Suprapubic skin (tissue), 4 donors: ENCODE measurements around the gene SPOPL. TPM values are rescaled to one million over a fixed set of nuclear protein-coding genes. Genes with fewer than 3 reads are reported as not detected.

Experiments used
- DNase-seq, 2 donors: peaks; one replicate each; pipeline ENCODE4 v3.0.0-alpha.2; 2019; ENCODE audit warnings: low spot score in 2 of 2
- H3K27ac ChIP-seq: fragments of 200-600 bp; sonication (generic); one replicate; pipeline ENCODE4 v1.5.1; 2019
- H3K27me3 ChIP-seq: fragments of 200-600 bp; sonication (generic); one replicate; pipeline ENCODE4 v1.5.1; 2019
- H3K36me3 ChIP-seq: fragments of 200-600 bp; sonication (generic); one replicate; pipeline ENCODE4 v1.5.1; 2019
- H3K4me1 ChIP-seq: fragments of 200-600 bp; sonication (generic); one replicate; pipeline ENCODE4 v1.5.1; 2019
- H3K4me3 ChIP-seq: fragments of 200-600 bp; sonication (generic); one replicate; pipeline ENCODE4 v1.5.1; 2019; ENCODE audit warnings: mild to moderate bottlenecking
- H3K9me3 ChIP-seq: fragments of 200-600 bp; sonication (generic); one replicate; pipeline ENCODE4 v1.5.1; 2019
- CTCF ChIP-seq, 2 donors: fragments of 200-600 bp in 1 of 2; fragments of 450-650 bp in 1 of 2; sonication (generic) in 1 of 2; IDR thresholded peaks; one replicate each; pipeline ENCODE4 v1.5.1; 2016 to 2019; ENCODE audit warnings: antibody characterized with exemption in 2 of 2, mild to moderate bottlenecking in 1 of 2, moderate library complexity in 1 of 2
- EP300 ChIP-seq: sonication (generic); formaldehyde crosslinking; IDR thresholded peaks from one replicate; pipeline ENCODE4 v1.6.1; 2017; ENCODE audit warnings: antibody characterized with exemption
- POLR2A ChIP-seq, 2 donors: fragments of 450-650 bp; IDR thresholded peaks; one replicate each; pipeline ENCODE4 v1.6.1; 2017; ENCODE audit warnings: antibody characterized with exemption in 2 of 2, mild to moderate bottlenecking in 2 of 2, moderate library complexity in 2 of 2
- POLR2AphosphoS5 ChIP-seq, 3 donors: sonication (generic); formaldehyde crosslinking; IDR thresholded peaks; one replicate each; pipeline ENCODE4 v1.6.1; 2017; ENCODE audit warnings: antibody characterized with exemption in 3 of 3
- WGBS: methylation state at CpG from one replicate; pipeline ENCODE4 v1.1.5; 2018; 5-methylcytosine and 5-hydroxymethylcytosine counted together
- total RNA-seq, 4 donors: library from RNA; depleted of rRNA; stranded (reverse); fragments of >200 nt; gene quantifications; one replicate each; pipeline ENCODE4 v1.1.0, GENCODE V29; 2016

Gene SPOPL
- total RNA-seq, 4 donors from 2014 or later: 24.8 to 42.4 (median 31.2) TPM

GRCh38 chr2:138564586-138565229 is 63.1 kb downstream of the SPOPL start:
- Histone ChIP-seq H3K9me3 (no peaks in the 10 kb centered on the region), H3K27ac (no peak overlapping the region), H3K36me3 (peaks cover 63% of the 10 kb centered on the region), H3K27me3 (no peaks in the 10 kb centered on the region), H3K4me3 (no peak overlapping the region), H3K4me1 (no peaks in the 10 kb centered on the region)
- WGBS: 73% methylated on average over 5 of the region's 5 CpGs
- no peak for TF ChIP-seq POLR2AphosphoS5 (IDR thresholded peaks at IDR 0.05)
- no peak for TF ChIP-seq POLR2A (IDR thresholded peaks at IDR 0.05)
- TF ChIP-seq CTCF (IDR thresholded peaks at IDR 0.05): no peak
- TF ChIP-seq EP300: no peak
- DNase-seq: no peak

- H3K27ac ChIP-seq: no peak overlapping the region
- TF ChIP-seq CTCF (IDR thresholded peaks at IDR 0.05): no peak
- no peak for TF ChIP-seq EP300
- no peak for TF ChIP-seq POLR2AphosphoS5 (IDR thresholded peaks at IDR 0.05)
- TF ChIP-seq POLR2A (IDR thresholded peaks at IDR 0.05): no peak
- H3K4me3 ChIP-seq: no peak overlapping the region
- H3K27me3 ChIP-seq: no peaks in the 10 kb centered on the region
- H3K36me3 ChIP-seq: peaks cover 62% of the 10 kb centered on the region
- no peak for DNase-seq
- no peaks in the 10 kb centered on the region for H3K4me1 ChIP-seq
- H3K9me3 ChIP-seq: no peaks in the 10 kb centered on the region
Measured at GRCh38 chr2:138565230-138565598, 63.6 kb downstream of the SPOPL start.

GRCh38 chr2:138572318-138572717 is 70.7 kb downstream of the SPOPL start:
- Histone ChIP-seq H3K36me3 (peaks cover 47% of the 10 kb centered on the region), H3K27ac (no peak overlapping the region), H3K27me3 (no peaks in the 10 kb centered on the region), H3K9me3 (no peaks in the 10 kb centered on the region), H3K4me3 (no peak overlapping the region), H3K4me1 (no peaks in the 10 kb centered on the region)
- TF ChIP-seq CTCF (IDR thresholded peaks at IDR 0.05) (no peak), POLR2AphosphoS5 (IDR thresholded peaks at IDR 0.05) (no peak), POLR2A (IDR thresholded peaks at IDR 0.05) (no peak), EP300 (no peak)
- DNase-seq: no peak
- WGBS: 88% methylated on average over 2 of the region's 2 CpGs

- Histone ChIP-seq H3K27ac (no peak overlapping the region), H3K27me3 (no peaks in the 10 kb centered on the region), H3K4me3 (no peak overlapping the region), H3K36me3 (peaks cover 47% of the 10 kb centered on the region), H3K9me3 (peaks cover 5% of the 10 kb centered on the region), H3K4me1 (no peaks in the 10 kb centered on the region)
- no peak for TF ChIP-seq POLR2A (IDR thresholded peaks at IDR 0.05)
- no peak for TF ChIP-seq POLR2AphosphoS5 (IDR thresholded peaks at IDR 0.05)
- no peak for TF ChIP-seq CTCF (IDR thresholded peaks at IDR 0.05)
- no peak for TF ChIP-seq EP300
- WGBS: 96% methylated on average over 2 of the region's 2 CpGs
- no peak for DNase-seq
Measured at GRCh38 chr2:138577066-138577465, 75.5 kb downstream of the SPOPL start.

GRCh38 chr2:138579556-138579955 is 78.0 kb downstream of the SPOPL start:
- Histone ChIP-seq H3K27ac (no peak overlapping the region), H3K36me3 (peaks cover 51% of the 10 kb centered on the region), H3K9me3 (peaks cover 5% of the 10 kb centered on the region), H3K4me1 (no peaks in the 10 kb centered on the region), H3K4me3 (no peak overlapping the region), H3K27me3 (no peaks in the 10 kb centered on the region)
- TF ChIP-seq CTCF (IDR thresholded peaks at IDR 0.05) (no peak), POLR2AphosphoS5 (IDR thresholded peaks at IDR 0.05) (no peak), POLR2A (IDR thresholded peaks at IDR 0.05) (no peak), EP300 (no peak)
- no peak for DNase-seq
- 99% methylated on average over 3 of the region's 3 CpGs for WGBS
